ENCODE results near the gene SYNGAP1. TPM values are rescaled to one million over a fixed set of nuclear protein-coding genes. Genes with fewer than 3 reads are reported as not detected.

Gene SYNGAP1
- total RNA-seq, 1 experiment from 2014 or later, result 29.0 TPM

DNA sequence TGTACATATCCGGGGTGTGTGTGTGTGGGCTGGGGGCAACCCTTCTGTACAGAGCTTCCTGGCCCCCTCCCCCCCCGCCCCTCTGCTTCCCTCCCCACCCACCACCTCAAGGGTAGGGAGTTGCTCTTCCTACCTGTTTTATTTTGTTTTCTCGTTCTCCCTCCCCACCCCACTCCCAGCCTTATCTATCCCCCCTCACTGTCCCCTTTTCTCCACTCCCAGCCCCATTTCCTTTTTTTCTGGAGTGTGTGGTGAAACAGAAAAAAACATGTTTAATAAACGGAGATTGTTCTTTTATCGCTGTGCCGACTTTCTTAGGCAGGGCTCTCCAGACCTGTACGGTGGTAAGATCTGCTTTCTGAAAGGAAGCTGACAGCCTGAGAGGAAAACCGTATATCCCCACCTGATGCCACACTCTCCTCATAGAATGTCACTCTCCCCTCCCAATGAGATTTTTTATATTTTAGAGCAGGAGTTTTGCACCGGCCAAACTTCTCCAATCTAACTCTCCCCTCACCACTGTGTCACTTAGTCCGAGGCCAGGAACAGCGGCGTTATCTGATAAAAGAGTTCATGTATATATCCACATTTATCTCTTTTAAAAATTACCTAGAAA is 33.6 kb downstream of the SYNGAP1 start:
- Histone ChIP-seq H3K4me3 (ENCODE audit: low read depth in 2 of 2, low read length in 2 of 2) (peak overlapping the region; percentile 78 to 97), H3K27ac (ENCODE audit: low read length) (peak overlapping the region; percentile 97), H3K9me3 (ENCODE audit: control insufficient read depth, insufficient read depth, low read depth, low read length) (no peaks in the 10 kb centered on the region), H3K27me3 (ENCODE audit: control insufficient read depth, insufficient read depth, low read length) (no peaks in the 10 kb centered on the region), H3K4me1 (ENCODE audit: control insufficient read depth, insufficient read depth, low read length) (peaks cover 7% of the 10 kb centered on the region; the same call in 1 of the 2 replicates), H3K36me3 (ENCODE audit: control insufficient read depth, insufficient read depth, low read length) (no peaks in the 10 kb centered on the region)
- POLR2A ChIA-PET, result interaction anchor here (0.5 kb wide), 1 partner anchor 1801 kb away, joined by 8 read pairs; no protein-coding TSS in a partner anchor
- in situ Hi-C loops (cut with HindIII; ENCODE audit: low pct_unique_long_range_greater_than_20kb, low sequenced_read_pairs), result no loop called here
- DNase-seq (ENCODE audit: low read depth, low spot score) (no peak), ATAC-seq (no peak)
- BruUV-seq (replicated peaks), result no TSS peak
- CTCF ChIA-PET, result interaction anchor here (0.5 kb wide), 1 partner anchor 97 kb away, joined by 3 read pairs; no protein-coding TSS in a partner anchor
- intact Hi-C loops (cut with micrococcal nuclease; ENCODE audit: unreplicated experiment), result loop anchor here (10.0 kb wide), 1 partner anchor 121 kb away; no protein-coding TSS in a partner anchor
- TF ChIP-seq, protein P1, sequence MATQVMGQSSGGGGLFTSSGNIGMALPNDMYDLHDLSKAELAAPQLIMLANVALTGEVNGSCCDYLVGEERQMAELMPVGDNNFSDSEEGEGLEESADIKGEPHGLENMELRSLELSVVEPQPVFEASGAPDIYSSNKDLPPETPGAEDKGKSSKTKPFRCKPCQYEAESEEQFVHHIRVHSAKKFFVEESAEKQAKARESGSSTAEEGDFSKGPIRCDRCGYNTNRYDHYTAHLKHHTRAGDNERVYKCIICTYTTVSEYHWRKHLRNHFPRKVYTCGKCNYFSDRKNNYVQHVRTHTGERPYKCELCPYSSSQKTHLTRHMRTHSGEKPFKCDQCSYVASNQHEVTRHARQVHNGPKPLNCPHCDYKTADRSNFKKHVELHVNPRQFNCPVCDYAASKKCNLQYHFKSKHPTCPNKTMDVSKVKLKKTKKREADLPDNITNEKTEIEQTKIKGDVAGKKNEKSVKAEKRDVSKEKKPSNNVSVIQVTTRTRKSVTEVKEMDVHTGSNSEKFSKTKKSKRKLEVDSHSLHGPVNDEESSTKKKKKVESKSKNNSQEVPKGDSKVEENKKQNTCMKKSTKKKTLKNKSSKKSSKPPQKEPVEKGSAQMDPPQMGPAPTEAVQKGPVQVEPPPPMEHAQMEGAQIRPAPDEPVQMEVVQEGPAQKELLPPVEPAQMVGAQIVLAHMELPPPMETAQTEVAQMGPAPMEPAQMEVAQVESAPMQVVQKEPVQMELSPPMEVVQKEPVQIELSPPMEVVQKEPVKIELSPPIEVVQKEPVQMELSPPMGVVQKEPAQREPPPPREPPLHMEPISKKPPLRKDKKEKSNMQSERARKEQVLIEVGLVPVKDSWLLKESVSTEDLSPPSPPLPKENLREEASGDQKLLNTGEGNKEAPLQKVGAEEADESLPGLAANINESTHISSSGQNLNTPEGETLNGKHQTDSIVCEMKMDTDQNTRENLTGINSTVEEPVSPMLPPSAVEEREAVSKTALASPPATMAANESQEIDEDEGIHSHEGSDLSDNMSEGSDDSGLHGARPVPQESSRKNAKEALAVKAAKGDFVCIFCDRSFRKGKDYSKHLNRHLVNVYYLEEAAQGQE (IDR thresholded peaks at IDR 0.05; ENCODE audit: insufficient read depth in 1 of 2, low read depth in 2 of 2, low read length in 1 of 2), result no peak
- TF ChIP-seq SIN3A (IDR thresholded peaks at IDR 0.05; ENCODE audit: borderline replicate concordance, insufficient read depth, low read depth, low read length), result no peak
- TF ChIP-seq, protein P2, sequence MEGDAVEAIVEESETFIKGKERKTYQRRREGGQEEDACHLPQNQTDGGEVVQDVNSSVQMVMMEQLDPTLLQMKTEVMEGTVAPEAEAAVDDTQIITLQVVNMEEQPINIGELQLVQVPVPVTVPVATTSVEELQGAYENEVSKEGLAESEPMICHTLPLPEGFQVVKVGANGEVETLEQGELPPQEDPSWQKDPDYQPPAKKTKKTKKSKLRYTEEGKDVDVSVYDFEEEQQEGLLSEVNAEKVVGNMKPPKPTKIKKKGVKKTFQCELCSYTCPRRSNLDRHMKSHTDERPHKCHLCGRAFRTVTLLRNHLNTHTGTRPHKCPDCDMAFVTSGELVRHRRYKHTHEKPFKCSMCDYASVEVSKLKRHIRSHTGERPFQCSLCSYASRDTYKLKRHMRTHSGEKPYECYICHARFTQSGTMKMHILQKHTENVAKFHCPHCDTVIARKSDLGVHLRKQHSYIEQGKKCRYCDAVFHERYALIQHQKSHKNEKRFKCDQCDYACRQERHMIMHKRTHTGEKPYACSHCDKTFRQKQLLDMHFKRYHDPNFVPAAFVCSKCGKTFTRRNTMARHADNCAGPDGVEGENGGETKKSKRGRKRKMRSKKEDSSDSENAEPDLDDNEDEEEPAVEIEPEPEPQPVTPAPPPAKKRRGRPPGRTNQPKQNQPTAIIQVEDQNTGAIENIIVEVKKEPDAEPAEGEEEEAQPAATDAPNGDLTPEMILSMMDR (IDR thresholded peaks at IDR 0.05), result no peak
- no peak for TF ChIP-seq TCF7L2 (IDR thresholded peaks at IDR 0.05; ENCODE audit: low read depth, low read length)
- TF ChIP-seq POLR2AphosphoS5 (IDR thresholded peaks at IDR 0.05; ENCODE audit: low read depth, low read length), result no peak

DNA sequence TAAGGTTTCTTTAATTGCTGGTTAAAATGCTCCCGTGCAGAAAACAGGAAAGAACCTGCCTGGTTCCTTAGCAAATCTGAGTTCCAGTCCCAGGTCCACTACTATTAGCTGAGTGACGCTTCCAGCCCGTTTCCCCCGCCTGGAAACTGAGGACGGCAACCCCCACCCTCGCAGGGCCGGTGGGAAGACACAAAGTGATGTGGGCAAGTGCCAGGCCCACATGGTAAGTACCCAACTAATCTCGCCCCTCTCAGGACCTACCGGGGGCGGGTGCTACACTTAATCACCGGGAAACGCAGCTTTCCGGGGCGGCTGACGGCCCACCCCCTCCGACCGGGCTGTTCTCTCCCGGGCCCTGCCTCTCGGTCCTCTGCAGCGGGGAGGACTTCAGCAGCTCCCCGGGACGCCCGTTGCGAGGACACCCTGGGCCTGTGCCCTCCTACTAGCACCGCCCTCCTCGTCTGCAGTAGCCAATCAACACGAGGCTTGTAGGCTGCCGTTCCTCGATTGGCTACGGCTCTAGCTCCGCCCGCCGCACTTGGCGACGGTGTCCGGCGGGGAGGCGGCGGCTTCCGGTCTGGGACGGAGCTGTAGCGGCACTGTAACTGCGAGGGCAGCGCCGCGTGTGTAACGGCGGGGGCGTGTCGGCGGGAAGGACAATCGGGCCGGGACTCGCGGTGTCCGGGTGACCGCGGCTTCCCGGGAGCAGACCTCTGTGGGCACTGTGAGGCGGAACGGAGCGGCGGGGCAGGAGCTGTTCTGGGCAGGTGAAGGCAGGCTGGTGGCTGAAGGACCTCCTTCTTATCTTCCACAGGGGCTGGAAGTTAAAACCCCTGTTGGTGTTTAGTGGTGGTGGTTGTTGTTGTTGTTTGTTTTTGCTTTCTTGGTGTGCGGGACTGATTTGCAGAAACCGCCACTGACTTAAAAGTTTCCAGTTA is 34.4 kb downstream of the SYNGAP1 start, which contains the start of gene ZBTB9:
ZBTB9 (plus strand) TSS at position 568 of the 938 bp plus-strand sequence. CDS start 525 bp downstream, outside the sequence.
- ChIA-PET POLR2A (interaction anchor here (0.5 kb wide), 2 partner anchors 61 to 1800 kb away, joined by 8 to 10 read pairs; no protein-coding TSS in a partner anchor), CTCF (interaction anchor here (0.5 kb wide), 1 partner anchor 97 kb away, joined by 3 read pairs; no protein-coding TSS in a partner anchor)
- Histone ChIP-seq H3K4me1 (ENCODE audit: control insufficient read depth, insufficient read depth, low read length) (peaks cover 7% of the 10 kb centered on the region; the same call in 1 of the 2 replicates), H3K27ac (ENCODE audit: low read length) (peak within 1 kb of the TSS; percentile 97), H3K27me3 (ENCODE audit: control insufficient read depth, insufficient read depth, low read length) (no peaks in the 10 kb centered on the region), H3K4me3 (ENCODE audit: low read depth in 2 of 2, low read length in 2 of 2) (peak within 1 kb of the TSS; percentile 78 to 97), H3K36me3 (ENCODE audit: control insufficient read depth, insufficient read depth, low read length) (no peaks in the 10 kb centered on the region), H3K9me3 (ENCODE audit: control insufficient read depth, insufficient read depth, low read depth, low read length) (no peaks in the 10 kb centered on the region)
- intact Hi-C loops (cut with micrococcal nuclease; ENCODE audit: unreplicated experiment) (loop anchor here (10.0 kb wide), 1 partner anchor 121 kb away; no protein-coding TSS in a partner anchor), in situ Hi-C loops (cut with HindIII; ENCODE audit: low pct_unique_long_range_greater_than_20kb, low sequenced_read_pairs) (no loop called here)
- DNase-seq (ENCODE audit: low read depth, low spot score), result peak; percentile 67
- TSS peak; percentile 98 for BruUV-seq (replicated peaks)
- TF ChIP-seq SIN3A (IDR thresholded peaks at IDR 0.05; ENCODE audit: borderline replicate concordance, insufficient read depth, low read depth, low read length), result peak; percentile 76; the same call in 1 of the 2 replicates
- TF ChIP-seq, protein P2 (IDR thresholded peaks at IDR 0.05), result no peak
- peak; percentile 92 for TF ChIP-seq POLR2AphosphoS5 (IDR thresholded peaks at IDR 0.05; ENCODE audit: low read depth, low read length)
- TF ChIP-seq, protein P1 (IDR thresholded peaks at IDR 0.05; ENCODE audit: insufficient read depth in 1 of 2, low read depth in 2 of 2, low read length in 1 of 2), result no peak
- TF ChIP-seq TCF7L2 (IDR thresholded peaks at IDR 0.05; ENCODE audit: low read depth, low read length), result no peak
- peak; percentile 99 for ATAC-seq

Measured in Panc1 (cell line).